Activated naive CD8-positive, alpha-beta T cell treated with anti-CD3 and anti-CD28 coated beads, Interleukin-2, amount 10 ng/mL, durations not matched to agents 7 days and 5 days (primary cell): ENCODE measurements around the gene FSTL4. TPM values are rescaled to one million over a fixed set of nuclear protein-coding genes. Genes with fewer than 3 reads are reported as not detected.

Source experiments
- ATAC-seq: fragments of 150-1000 bp; cut with Tn5 transposase; one replicate; pipeline ENCODE4 v1.10.0; 2021; ENCODE audit warnings: low read depth, moderate library complexity
- POLR2A ChIA-PET: fragments of 350-600 bp; sonication (Branson Sonifier 250); formaldehyde crosslinking; loops from one replicate; lab custom pipeline; 2021; ENCODE audit warnings: antibody characterized with exemption; lab: Charles Lee
- DNase-seq: peaks from one replicate; pipeline ENCODE4 v3.0.0; 2021
- H3K27ac Mint-ChIP-seq: one replicate; pipeline ENCODE4 v1.8.0; 2022; ENCODE audit warnings: mild to moderate bottlenecking, mixed read lengths
- H3K27me3 Mint-ChIP-seq: one replicate; pipeline ENCODE4 v1.8.0; 2022; ENCODE audit warnings: mild to moderate bottlenecking, moderate library complexity, mixed read lengths
- H3K36me3 Mint-ChIP-seq: one replicate; pipeline ENCODE4 v1.8.0; 2021; ENCODE audit warnings: mild to moderate bottlenecking, mixed read lengths
- H3K4me1 Mint-ChIP-seq: one replicate; pipeline ENCODE4 v1.8.0; 2021; ENCODE audit warnings: mixed read lengths
- H3K4me3 Mint-ChIP-seq: one replicate; pipeline ENCODE4 v1.8.0; 2022; ENCODE audit warnings: mild to moderate bottlenecking, moderate library complexity, mixed read lengths
- H3K9me3 Mint-ChIP-seq: one replicate; pipeline ENCODE4 v1.8.0; 2021; ENCODE audit warnings: mixed read lengths
- total RNA-seq, 2 experiments: library from RNA; stranded (reverse); gene quantifications; one replicate each; pipeline ENCODE4 v1.2.3, GENCODE V29; 2021

FSTL4 gene
- total RNA-seq, 2 experiments from 2014 or later: 0.26 to 0.83 TPM

DNA sequence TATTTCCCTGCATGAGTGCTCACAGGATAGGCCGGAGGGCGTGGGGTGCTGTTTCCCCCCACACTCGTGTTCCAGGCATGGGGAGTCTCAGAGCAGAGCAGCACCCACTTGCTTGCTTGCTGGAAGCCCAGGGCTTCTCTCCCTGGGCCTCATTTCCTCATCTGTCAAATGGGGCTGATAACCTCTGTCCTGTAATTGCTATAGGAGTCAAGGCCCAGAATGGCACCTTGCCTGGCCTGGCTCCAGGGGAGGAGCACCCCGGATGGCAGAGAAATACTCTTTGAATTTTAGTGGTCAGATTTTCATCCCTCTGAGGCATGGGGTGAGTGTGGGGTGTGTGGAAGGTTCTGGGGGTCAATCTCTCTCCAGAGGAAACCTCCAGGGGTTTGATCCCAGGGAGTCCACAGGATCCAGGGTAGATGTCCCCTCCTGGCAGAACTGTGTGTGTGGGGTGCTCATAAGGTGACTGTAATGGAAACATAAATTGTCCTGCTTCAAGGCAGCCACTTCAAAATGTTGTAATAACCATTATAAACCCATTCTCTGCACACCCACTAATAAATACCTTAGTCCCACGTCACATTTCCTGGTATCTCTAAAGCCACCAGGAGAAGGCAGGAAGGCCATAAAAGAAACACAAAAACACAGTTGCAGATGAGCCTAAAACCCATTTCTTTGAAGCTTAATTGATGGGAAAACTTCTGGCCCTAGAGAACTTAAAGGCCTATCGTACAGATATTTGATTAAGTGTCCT is 272.2 kb downstream of the FSTL4 start:
- Mint-ChIP-seq H3K27me3 (peaks cover 4% of the 10 kb centered on the region), H3K27ac (no peak overlapping the region), H3K4me1 (peaks cover 5% of the 10 kb centered on the region), H3K4me3 (no peak overlapping the region), H3K36me3 (no peaks in the 10 kb centered on the region), H3K9me3 (no peaks in the 10 kb centered on the region)
- POLR2A ChIA-PET: no interaction called here
- DNase-seq: no peak
- no peak for ATAC-seq

DNA sequence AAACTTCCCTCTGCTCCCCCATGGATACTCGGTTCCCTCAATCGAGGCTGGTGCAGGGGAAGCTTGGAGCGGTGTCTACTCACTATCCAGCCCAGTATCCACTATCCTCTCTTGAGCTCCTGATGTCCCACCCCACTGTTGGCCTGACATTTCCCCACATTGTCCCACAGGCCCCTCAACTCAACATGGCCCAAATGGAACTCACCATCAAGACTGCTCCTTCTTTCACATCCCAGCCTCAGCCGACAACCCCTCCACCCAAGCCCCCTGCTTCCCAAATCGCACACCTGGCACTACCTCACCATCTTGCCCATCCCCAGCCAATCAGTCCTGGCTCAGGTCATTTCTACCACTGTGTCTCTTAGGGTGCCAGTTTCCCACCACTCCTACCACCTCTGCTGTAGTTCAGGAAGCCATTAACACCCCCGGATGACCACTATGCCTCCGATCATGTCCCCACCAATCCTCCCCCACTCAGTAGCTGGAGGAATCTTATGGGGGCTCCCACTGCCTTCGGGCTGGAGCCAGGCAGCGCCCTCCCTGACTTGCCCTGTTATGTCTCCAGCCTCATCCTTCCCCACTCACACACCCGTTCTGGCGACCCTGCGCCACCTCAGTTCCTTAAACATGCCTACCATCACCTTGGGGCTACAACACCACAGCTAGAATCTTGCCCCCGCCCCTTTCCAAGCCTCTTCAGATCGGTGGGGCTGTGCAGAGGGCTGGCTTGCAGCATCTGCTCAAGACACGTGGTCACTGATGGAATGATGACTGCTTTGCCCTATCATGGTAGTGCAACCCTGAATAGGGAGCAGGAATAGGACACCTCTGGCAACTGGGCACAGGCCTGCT is 273.6 kb downstream of the FSTL4 start:
- peaks cover 8% of the 10 kb centered on the region for H3K4me1 Mint-ChIP-seq
- H3K27me3 Mint-ChIP-seq: no peaks in the 10 kb centered on the region
- H3K9me3 Mint-ChIP-seq: no peaks in the 10 kb centered on the region
- no peak for ATAC-seq
- DNase-seq: no peak
- no peak overlapping the region for H3K4me3 Mint-ChIP-seq
- H3K36me3 Mint-ChIP-seq: no peaks in the 10 kb centered on the region
- POLR2A ChIA-PET: no interaction called here
- H3K27ac Mint-ChIP-seq: peak overlapping the region; percentile 58

DNA sequence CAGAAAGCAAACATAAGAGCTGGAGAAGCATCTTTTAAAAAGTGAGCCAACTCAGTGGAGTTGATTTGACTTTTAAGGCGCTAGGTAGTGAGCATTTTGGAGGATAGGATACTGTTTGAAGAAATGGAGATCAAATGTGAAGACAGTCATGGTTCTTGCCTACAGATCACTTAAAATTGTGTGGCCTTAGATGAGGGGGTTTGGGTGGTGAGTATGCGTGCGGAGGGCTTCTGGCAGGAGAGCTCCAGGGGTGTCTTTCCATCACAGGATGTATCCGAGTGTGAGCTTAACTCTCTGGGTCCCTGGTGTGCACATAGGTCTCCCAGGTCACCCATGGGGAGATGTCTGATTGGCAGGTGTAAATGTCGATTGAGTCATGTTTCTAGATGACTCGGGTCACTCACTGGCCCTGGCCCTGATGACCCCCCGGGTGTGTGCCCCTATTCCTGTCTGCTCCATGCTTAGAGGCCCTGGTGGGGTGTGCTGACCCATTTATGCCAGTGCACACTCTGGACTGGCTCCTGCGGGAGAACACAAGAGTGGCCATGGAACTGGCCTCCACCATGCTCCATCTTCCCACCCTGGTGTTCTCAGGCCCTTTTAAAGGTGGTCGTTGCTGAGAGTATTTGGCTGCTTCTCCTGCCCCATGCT is 274.4 kb downstream of the FSTL4 start:
- no peaks in the 10 kb centered on the region for H3K27me3 Mint-ChIP-seq
- DNase-seq (no peak), ATAC-seq (no peak)
- H3K36me3 Mint-ChIP-seq: no peaks in the 10 kb centered on the region
- no peak overlapping the region for H3K4me3 Mint-ChIP-seq
- H3K4me1 Mint-ChIP-seq: peaks cover 14% of the 10 kb centered on the region
- POLR2A ChIA-PET: no interaction called here
- no peak overlapping the region for H3K27ac Mint-ChIP-seq
- no peaks in the 10 kb centered on the region for H3K9me3 Mint-ChIP-seq

DNA sequence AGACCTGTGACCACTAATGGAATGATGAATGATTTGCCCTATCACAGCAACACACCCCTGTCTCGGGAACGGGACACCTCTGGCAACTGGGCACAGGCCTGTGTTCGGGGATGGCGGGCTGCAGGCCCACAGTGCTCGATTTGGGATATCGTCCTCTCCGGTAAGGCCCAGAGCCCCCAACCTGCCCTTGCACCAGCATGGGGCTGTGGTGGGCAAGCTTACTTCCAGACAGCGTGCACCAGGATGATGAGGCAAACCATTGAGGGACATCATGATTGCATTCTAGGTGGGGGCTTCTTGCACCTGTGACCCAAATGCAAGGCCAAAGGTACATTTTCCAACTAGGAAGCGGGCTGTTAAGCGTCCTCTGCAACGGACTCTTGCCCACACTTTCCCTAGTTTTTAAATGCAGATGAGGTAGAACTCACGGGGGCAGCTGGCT is 275.4 kb downstream of the FSTL4 start:
- POLR2A ChIA-PET: interaction anchor here (0.5 kb wide), 1 partner anchor 1186 kb away, joined by 3 read pairs; no protein-coding TSS in a partner anchor
- no peaks in the 10 kb centered on the region for H3K9me3 Mint-ChIP-seq
- no peak overlapping the region for H3K27ac Mint-ChIP-seq
- H3K36me3 Mint-ChIP-seq: no peaks in the 10 kb centered on the region
- no peak for ATAC-seq
- DNase-seq: no peak
- H3K4me1 Mint-ChIP-seq: peaks cover 23% of the 10 kb centered on the region
- no peaks in the 10 kb centered on the region for H3K27me3 Mint-ChIP-seq
- no peak overlapping the region for H3K4me3 Mint-ChIP-seq

DNA sequence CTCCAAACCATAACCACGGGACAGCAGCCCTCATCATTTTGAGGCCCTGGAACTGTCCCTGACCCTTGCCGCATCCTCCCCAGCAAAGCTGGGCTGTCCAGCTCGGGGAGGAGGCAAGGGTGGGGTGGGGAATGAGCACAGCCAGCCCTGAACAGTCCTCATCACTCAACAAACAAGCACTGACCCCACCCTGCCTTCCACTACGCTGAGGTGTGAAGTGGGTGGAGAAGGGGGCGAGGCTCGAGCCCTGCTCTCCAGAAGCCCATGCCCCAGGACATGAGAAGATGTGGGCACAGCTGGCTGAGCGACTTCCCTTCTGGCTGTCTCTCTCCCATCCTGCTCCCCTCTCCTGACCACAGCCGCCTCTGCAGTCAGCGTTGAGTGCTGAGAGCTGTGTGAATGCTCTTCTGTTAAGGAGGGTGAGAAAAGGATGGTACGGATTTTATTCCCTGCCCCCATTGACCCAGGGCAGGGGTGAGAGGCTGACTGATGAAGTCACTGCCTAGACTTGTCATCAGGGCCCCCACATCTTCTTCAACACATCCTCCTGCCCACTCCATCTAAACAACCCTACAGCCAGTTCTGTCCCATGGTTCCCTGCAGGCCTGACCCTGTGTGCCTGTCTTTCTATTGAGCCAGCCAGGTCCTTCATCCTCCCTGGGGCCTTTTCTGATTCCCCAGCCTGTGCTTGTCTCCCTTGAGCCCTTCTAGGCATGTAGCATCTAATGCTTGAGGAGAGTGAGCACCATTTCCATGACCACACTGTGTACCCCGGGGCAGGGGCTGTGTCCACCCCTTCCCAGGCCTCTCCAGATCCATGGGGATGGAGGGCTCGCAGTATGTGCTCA is 276.0 kb downstream of the FSTL4 start:
- Mint-ChIP-seq H3K27me3 (no peaks in the 10 kb centered on the region), H3K4me3 (no peak overlapping the region), H3K4me1 (peaks cover 28% of the 10 kb centered on the region), H3K36me3 (no peaks in the 10 kb centered on the region), H3K9me3 (no peaks in the 10 kb centered on the region), H3K27ac (peak overlapping the region; percentile 68)
- peak; percentile 9 for ATAC-seq
- DNase-seq: no peak
- POLR2A ChIA-PET: interaction anchor here (0.5 kb wide), 1 partner anchor 1186 kb away, joined by 3 read pairs; no protein-coding TSS in a partner anchor

DNA sequence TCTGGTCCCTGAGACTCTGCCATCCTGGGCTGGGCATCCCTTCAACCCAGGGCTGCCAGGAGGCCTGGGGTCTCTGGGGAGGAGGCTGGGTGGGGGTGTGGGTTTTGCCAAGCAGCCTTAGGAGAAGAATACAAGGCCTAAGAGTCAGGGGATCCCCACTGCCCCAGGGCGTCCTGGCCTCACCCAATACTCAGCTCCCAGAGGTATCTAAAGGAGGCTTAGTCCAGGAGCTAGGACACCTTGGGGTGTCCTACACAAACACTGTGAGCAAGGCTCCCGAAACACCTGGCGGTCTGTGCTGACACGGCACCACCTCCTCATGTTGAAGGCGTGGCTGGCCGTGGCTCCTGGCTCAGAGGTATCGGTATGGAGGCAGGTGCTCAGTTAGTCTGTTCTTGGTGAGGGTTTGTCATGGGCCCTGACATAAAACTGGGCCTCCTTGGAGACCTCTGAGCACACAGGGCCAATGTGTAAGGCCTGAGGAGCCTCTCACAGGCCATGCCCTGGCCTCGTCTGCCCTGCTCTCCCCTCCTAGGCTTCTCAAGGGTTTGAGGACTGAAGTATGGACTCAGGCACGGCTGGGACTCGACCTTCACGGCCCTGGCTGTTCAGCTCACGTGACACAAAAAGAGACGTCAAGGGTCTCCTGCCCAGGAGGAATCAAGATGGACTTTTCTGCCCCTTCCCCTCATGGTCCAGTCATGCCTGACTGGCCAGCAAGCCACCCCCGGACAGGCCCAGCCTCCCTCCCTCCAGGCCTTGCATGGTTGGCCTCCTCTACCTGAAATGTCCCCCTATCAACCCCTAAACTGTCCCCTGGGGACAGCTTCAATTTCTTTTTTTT is 277.3 kb downstream of the FSTL4 start:
- Mint-ChIP-seq H3K4me3 (no peak overlapping the region), H3K9me3 (no peaks in the 10 kb centered on the region), H3K27ac (no peak overlapping the region), H3K27me3 (no peaks in the 10 kb centered on the region), H3K4me1 (peaks cover 33% of the 10 kb centered on the region), H3K36me3 (no peaks in the 10 kb centered on the region)
- DNase-seq (no peak), ATAC-seq (no peak)
- POLR2A ChIA-PET: no interaction called here

DNA sequence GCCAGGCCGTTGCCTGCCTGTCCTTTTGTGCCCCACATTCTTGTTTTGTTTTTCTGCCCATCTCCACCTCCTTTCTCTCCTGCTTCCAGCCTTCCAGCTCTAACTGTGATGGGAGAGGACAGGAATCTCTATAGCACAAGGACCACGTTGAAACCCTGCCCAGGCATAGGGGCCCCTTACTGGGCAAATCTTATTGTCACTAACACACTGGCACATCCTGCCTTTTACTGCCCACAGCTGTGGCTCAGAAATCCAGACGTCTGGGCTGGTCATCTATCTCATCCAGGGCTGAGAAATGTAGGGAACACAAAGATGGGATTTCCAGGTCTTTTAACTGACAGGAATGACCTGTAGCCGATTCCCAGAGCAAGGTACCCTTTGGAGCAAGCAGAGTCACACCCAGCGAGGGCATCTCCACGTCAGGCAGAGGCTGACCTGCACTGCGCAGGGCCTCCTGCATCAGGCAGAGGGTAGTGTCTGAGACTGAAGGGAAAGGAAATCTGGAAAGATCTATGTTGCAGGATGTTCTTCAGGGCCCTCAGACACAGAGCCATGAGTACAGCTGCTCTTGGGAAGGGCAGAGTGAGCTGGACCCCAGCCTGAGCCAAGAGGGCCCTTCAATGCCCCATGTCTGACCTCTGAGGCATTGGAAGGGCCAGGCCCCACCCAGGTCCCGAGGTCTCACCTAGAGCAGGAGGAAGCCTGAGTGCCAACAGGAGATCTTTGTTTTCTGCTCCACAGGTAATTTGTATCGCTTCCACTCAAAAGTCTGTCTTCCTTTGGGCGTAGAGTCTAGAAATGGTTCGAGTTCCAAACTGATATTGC is 278.8 kb downstream of the FSTL4 start:
- peak overlapping the region; percentile 57 for H3K27ac Mint-ChIP-seq
- POLR2A ChIA-PET: no interaction called here

DNA sequence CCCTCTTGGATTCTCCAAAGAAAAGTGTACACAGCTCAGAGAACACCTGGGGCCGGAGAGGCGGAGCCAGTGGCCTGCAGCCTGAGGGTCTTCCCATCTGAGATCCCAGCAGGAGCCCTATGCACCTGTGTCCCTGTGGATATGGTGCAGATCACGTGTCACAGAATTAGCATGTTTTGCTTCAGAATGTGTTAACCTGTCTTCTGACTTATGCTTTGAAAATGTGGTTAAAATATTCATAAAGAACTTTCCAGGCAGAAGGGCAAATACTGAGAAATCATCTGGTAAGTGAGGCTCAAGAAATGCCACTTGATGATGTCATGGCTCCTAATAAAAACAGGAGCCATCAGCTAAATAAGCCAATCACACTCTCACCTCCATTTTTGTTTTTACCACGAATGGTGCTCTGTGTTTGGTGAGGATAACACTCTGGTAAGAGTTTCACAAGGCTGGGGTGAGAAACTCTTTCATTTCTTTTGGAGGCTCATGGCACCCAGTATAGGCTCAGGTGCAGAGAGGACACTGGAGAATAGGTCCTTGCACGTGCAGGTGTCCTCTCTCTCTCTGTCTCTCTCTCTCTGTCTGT is 279.8 kb downstream of the FSTL4 start:
- Mint-ChIP-seq H3K4me1 (peaks cover 33% of the 10 kb centered on the region), H3K36me3 (no peaks in the 10 kb centered on the region), H3K9me3 (no peaks in the 10 kb centered on the region), H3K27ac (peak overlapping the region; percentile 80), H3K4me3 (no peak overlapping the region), H3K27me3 (no peaks in the 10 kb centered on the region)
- POLR2A ChIA-PET: no interaction called here
- no peak for DNase-seq
- peak; percentile 25 for ATAC-seq

More for the DNA sequence above, 278.8 kb downstream of the FSTL4 start:
- H3K9me3 Mint-ChIP-seq: no peaks in the 10 kb centered on the region
- H3K4me1 Mint-ChIP-seq: peaks cover 33% of the 10 kb centered on the region
- H3K27me3 Mint-ChIP-seq: no peaks in the 10 kb centered on the region
- DNase-seq (no peak), ATAC-seq (no peak)
- H3K36me3 Mint-ChIP-seq: no peaks in the 10 kb centered on the region
- H3K4me3 Mint-ChIP-seq: no peak overlapping the region

DNA sequence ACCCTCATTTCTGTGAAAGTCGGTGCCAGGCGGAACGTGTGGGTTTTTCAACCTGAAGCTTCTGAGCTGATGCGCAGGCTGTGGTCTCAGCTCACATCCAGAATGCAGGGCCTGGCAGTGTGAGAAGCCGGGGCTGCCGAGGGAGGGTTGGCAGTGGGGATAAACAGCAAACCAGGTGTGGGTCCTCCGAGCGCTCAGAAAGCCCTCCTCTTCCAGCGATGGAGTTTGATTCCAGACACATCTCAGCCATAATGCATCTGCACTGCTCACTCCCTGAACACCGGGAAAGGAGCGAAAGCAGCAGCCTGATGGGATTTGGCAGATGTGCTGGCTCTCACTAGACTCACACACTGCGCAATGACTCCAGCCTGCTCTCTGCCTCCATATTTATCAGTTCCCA is 280.4 kb downstream of the FSTL4 start:
- peak; percentile 29 for ATAC-seq
- Mint-ChIP-seq H3K4me1 (peaks cover 33% of the 10 kb centered on the region), H3K27me3 (no peaks in the 10 kb centered on the region), H3K27ac (peak overlapping the region; percentile 80), H3K4me3 (peak overlapping the region; percentile 54), H3K9me3 (no peaks in the 10 kb centered on the region), H3K36me3 (no peaks in the 10 kb centered on the region)
- peak; percentile 39 for DNase-seq
- POLR2A ChIA-PET: no interaction called here

DNA sequence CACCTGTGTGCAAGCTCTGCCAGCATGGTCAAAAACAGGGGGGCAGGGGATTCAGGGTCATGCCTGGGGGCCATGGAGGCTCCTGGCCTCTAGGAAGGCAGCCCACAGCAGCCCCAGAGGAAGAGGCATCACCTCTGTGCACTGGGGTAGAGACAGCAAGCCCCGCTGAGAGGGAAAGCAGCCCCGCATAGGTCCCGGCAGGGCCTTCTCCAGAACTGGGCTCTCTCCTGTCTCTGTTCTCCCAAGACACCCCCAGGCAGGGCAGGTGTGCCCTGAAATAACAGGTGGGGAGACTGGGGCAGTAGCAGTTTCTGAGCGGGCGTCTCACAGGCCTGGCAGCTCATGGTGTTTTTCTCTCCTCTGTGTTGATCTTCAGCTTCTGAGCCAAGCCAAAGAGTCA is 281.4 kb downstream of the FSTL4 start:
- Mint-ChIP-seq H3K4me1 (peaks cover 29% of the 10 kb centered on the region), H3K27me3 (no peaks in the 10 kb centered on the region), H3K9me3 (no peaks in the 10 kb centered on the region), H3K27ac (peak overlapping the region; percentile 80), H3K36me3 (no peaks in the 10 kb centered on the region), H3K4me3 (no peak overlapping the region)
- no peak for ATAC-seq
- POLR2A ChIA-PET: no interaction called here
- DNase-seq: no peak

DNA sequence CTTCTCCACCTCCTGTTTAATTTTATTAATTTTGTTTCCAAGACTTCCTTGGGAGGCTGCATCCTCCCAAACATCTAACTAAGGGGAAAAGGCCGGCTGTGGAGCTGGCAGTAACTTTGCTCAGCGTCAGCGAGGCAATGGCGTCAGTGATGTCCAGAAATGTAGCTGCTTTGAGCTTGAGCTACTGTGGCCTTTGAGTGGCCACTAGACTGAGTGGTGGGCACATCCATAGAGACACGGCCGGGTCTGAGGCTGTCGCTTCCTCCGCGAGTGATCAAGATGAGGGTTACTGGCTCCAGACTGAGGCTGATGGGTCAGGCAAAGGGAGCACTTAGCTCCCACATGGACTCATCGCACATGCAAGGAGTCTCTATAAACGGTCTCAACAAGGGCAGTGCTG is 283.5 kb downstream of the FSTL4 start:
- Mint-ChIP-seq H3K9me3 (no peaks in the 10 kb centered on the region), H3K27ac (no peak overlapping the region), H3K4me1 (peaks cover 26% of the 10 kb centered on the region), H3K27me3 (no peaks in the 10 kb centered on the region), H3K36me3 (no peaks in the 10 kb centered on the region), H3K4me3 (no peak overlapping the region)
- DNase-seq (no peak), ATAC-seq (no peak)
- POLR2A ChIA-PET: no interaction called here
